GM19240 (cell line): ENCODE data around the gene DBF4B.
"Not testable (repeated sequence)": the region's sequence is repeated elsewhere in the genome, so short reads cannot be mapped to it uniquely, and the experiment has no call there.

Source experiments
- DNase-seq: peaks from one replicate; pipeline ENCODE4 v3.0.0; 2011; ENCODE audit warnings: low spot score; ENCODE audit not compliant: insufficient read length

DBF4B gene

DNA sequence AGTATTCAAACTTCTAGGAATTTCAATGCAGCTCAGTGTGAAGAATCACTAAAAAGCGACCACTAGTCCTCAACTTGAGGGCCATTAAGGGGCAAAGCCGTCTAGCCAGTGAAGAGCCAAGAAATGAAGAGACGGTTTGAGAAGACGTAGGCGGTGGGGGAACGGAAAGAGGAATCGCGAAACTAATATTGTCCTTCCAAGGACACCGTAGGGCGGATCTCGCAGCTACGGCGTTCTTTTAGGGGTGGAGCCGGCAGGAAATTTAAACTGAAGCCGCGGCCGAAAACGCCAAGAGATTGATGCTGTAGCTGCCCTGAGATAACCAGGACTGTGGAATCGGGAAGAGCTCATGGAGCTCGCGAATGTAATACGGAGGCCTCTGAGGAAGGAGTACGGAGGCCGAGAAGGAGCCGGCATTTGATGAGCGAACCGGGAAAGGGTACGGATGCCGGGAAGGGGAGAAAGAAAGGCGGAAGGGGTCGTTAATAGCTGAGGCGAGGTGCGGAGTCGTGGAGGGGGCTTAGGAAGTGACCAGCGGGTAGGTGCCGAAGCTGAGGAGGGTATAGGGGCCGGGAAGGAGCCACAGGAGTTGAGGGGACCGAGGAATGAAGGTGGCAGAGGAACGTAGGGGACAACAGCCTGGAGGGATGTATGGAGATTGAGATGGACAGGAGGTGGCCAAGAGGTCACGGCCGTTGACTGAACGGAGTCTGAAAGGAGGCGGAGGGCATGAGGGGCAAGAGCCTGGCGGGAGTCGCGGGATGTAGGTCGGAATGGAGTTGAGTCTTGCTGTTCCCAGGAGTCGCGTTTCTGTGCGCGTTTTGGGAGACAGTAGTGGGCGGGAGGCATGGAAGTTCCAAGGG, at the start of gene DBF4B:
DBF4B (plus strand) TSS at position 265 of the 863 bp plus-strand sequence; CDS start at position 421, 156 bp downstream.
- peak; percentile 91 for DNase-seq

- no peak for DNase-seq
Observed at GRCh38 chr17:44661835-44662234, 46.6 kb upstream of the DBF4B start.

DNA sequence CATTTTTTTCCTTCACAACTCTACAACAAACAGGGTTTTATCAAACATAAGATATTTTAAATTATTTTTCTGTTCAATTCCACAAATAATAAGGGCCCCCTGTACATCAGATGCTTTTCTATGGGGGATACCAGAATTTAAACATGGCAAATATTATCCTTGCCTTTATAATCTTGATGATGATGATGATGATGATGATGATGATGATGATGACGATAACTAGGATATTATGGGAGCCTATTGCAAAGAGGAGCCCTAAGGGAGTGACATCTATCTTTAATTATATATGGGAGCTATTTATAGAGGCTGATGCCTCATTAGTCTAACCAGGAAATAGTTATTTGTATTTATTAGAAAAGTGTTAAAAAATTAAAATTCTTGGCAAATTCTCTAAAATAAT, 45.4 kb upstream of the DBF4B start:
- no peak for DNase-seq

DNA sequence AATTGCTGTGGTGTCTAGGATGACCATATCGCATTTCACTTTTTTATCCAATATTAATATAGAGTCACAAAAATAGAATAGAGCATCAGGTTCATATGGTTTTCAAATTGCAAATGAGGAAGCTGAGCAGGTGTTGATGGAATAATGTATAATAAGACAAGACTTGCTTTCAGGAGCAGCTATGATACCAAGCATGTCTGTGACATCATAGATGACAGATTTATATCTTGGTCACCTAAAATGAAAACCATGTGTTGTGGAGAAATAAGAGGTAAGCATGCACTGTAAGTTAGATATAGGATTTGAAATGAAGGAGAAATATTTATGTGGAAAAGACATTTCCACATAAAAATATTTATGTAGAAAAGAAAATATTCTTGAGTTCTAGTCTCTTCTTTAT, 43.6 kb upstream of the DBF4B start:
- no peak for DNase-seq

GRCh38 chr17:44666006-44666405, 42.5 kb upstream of the DBF4B start:
- no peak for DNase-seq

DNA sequence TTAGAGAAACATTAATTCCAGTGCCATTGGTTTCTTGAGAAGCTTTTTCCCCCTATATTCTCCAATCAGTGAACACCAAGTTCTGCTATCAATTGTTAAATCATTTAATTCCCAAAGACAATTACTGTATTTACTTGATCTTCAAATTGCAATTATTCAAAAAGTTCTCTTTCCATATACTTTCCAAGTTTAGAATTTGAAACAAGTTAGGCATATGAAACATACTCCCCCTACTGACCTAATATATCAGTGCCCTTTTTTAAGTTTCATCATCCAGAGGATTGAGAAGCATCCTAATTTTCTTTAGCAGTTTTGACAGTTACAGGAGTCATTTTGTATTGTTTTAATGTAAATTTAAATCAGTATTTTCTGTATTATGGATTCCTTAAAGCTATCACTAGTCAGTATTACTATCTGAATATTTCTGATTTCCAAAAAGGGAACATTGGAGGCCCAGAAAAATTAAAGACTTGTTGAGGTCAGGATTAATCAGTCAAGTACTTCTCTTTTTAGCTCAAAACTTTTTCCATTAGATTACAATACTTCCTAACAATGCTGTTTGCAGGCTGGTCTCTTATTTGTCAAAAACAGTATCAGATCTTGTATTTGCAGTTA, 35.9 kb upstream of the DBF4B start:
- DNase-seq, result no peak

DNA sequence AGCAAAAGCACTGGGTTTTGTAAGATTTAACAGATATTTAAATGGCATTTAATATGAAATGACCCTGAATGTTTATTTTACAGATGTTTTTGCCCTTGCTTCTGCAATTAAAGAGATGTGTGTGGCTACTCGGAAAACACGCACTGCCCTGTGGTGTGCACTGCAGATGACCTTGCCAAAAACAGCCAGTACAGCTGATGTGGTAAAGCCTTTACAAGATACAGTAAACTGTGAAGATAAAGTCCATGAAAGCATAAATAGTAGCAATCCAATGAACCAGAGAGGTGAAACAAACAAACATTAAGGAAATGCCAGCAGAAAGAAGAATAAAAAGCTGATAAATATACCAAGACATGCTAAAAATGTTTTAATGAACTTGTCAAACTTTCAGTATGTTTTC, 34.6 kb upstream of the DBF4B start:
- DNase-seq, result no peak

DNA sequence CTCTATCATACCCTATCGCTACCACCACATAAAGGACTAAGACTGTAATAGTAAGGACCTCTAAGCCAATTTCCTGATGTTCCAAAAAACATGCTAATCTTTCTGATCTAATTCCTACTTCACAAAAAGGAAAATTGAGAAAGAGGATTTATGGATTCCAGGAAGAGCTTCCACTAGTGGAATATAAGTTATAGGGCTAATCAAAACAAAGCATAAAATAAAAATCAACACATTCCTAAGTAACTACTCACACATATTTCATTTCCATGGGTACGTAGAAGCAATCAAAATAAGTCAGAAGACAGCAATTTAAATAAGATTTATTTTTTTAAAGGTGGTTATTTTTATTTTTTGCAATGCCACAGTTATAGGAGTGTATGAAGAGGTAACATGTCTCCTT, 31.3 kb upstream of the DBF4B start:
- no peak for DNase-seq

GRCh38 chr17:44683303-44683702, 25.2 kb upstream of the DBF4B start:
- DNase-seq, result not testable (repeated sequence)

DNA sequence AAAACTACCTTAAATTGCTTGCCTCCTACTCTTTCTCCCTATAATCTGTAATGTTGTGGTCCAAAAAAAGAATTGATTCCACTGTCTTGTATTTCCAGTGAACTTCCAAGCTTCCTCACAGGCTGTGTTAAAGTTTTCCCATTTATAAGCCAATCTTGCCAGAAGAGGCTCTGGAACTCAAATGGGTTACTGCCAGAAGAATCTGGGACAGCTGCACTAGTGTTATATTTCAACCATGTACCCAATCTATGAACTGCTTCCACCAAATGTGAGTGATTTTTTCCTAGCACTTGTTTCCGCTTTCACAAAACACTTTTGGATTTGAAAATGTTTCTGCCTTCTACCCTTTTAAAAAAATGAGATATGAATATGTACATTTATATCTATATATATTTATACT, 20.7 kb upstream of the DBF4B start:
- no peak for DNase-seq

GRCh38 chr17:44688200-44688599, 20.3 kb upstream of the DBF4B start:
- DNase-seq, result no peak

GRCh38 chr17:44688675-44689476, 19.6 kb upstream of the DBF4B start:
- DNase-seq, result no peak

GRCh38 chr17:44689477-44690217, 18.8 kb upstream of the DBF4B start, which contains the start of gene CCDC43:
Gene CCDC43 (minus strand): TSS chr17:44689776. CDS start chr17:44689753, 23 bp downstream.
- peak; percentile 90 for DNase-seq

DNA sequence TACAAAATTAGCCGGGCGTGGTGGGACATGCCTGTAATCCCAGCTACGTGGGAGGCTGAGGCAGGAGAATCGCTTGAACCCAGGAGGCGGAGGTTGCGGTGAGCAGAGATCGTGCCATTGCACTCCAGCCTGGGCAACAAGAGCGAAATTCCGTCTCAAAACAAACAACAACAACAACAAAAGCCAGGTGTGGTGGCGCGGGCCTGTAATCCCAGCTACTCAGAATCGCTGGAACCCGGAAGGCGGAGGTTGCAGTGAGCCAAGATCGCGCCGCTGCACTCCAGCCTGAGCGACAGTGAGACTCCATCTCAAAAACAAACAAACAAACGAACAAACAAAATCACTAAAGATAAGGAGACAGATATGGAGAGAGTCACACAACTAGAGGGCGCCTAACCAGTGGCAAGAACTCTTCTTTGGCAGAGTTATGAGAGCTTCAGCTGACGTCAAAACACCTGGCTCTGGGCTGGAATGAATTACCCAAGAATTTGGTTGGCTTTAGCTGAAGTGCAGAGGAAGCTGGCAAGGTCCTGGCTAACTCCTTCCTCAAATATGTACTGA, 17.6 kb upstream of the DBF4B start:
- DNase-seq, result not testable (repeated sequence)

DNA sequence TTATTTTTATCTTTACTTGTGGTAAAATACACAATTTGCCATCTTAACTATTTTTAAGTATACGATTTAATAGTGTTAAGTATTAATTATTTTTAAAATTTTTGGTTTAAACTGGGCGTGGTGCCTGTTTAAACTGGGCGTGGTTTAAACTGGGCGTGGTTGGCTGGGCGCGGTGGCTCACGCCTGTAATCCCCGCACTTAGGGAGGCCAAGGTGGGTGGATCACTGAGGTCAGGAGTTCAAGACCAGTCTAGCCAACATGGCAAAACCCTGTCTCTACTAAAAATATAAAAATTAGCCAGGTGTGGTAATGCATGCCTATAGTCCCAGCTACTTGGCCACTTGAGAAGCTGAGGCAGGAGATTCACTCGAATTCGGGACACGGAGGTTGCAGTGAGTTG, 14.9 kb upstream of the DBF4B start:
- no peak for DNase-seq

- DNase-seq, result not testable (repeated sequence)
Observed at GRCh38 chr17:44700288-44700687, 8.2 kb upstream of the DBF4B start.

- no peak for DNase-seq
Observed at GRCh38 chr17:44707755-44708400, 587 bp upstream of the DBF4B start.

- no peak for DNase-seq
Observed at GRCh38 chr17:44719444-44719843, 11.0 kb downstream of the DBF4B start.

DNA sequence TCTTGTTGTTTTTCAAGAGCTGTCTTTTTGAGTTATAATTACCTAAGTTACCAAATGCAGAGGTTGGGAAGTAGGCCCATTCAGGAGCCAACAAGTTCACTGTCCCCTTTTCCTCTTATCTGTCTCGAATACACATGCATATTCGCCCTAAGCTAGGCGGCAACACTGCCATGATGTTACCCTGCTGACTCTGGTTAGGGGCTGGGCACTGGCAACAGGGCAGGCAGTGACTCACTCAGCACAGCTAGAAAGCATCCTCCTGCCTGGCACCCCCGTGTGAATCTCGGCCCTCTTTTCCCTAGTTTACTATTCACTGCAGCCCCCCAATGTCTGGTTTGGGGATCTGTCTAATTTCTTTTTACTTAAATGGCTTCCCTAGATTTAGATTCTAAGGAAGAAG, 13.8 kb downstream of the DBF4B start:
- no peak for DNase-seq

DNA sequence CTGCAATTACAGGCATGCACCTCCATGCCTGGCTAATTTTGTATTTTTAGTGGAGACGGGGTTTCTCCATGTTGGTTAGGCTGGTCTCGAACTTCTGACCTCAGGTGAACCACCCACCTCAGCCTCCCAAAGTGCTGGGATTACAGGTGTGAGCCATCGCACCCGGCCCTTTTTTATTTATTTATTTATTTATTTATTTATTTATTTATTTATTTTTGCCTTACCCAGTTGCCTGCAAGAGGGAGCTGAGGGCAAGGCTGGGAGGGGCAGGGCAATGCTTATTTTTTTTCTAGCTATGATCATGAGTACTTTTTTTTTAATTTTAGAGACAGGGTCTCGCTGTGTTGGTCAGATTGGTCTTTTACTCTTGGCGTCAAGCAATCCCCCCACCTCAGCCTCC, 17.7 kb downstream of the DBF4B start:
- not testable (repeated sequence) for DNase-seq
